HCT116 (cell line): ENCODE data around the gene SNTG2. TPM values are rescaled to one million over a fixed set of nuclear protein-coding genes. Genes with fewer than 3 reads are reported as not detected.

Experiments used
- ATAC-seq: fragments of 200-7000 bp; cut with Tn5 transposase; 2 replicates; pipeline ENCODE4 v1.9.1; 2020; ENCODE audit warnings: mild to moderate bottlenecking, moderate library complexity
- BruUV-seq: library from RNA; stranded (reverse); fragments of 400-500 nt; replicated peaks from 2 replicates; lab custom pipeline; 2021; lab: Mats Ljungman, UMichigan
- CTCF ChIA-PET: fragments of 300-600 bp; sonication (Branson Sonifier 250); formaldehyde crosslinking; loops from one replicate; lab custom pipeline; 2021; ENCODE audit warnings: antibody characterized with exemption; lab: Charles Lee
- POLR2A ChIA-PET: fragments of 300-600, 350-600 bp; sonication (Branson Sonifier 250); formaldehyde crosslinking; loops from one replicate; lab custom pipeline; 2021; ENCODE audit warnings: antibody characterized with exemption; lab: Charles Lee
- RAD21 ChIA-PET, 2 experiments: fragments of 300-600 bp; sonication (Branson Sonifier 250); formaldehyde crosslinking; loops; one replicate each; lab custom pipeline; 2023; ENCODE audit warnings: low total read pairs in 2 of 2; ENCODE audit not compliant: uncharacterized antibody in 2 of 2, unreplicated experiment in 2 of 2, low non-redundant PET in 1 of 2; lab: Charles Lee
- DNase-seq: peaks from one replicate; pipeline ENCODE4 v3.0.0-alpha.2; 2010; ENCODE audit warnings: low read depth, low spot score
- H2AFZ ChIP-seq: fragments of 200-600 bp; shearing (Covaris generic), sonication (generic); 2 replicates; pipeline ENCODE4 v1.6.1; 2017; ENCODE audit warnings: low read depth, mixed run types, mixed read lengths, antibody characterized with exemption, low read length; ENCODE audit not compliant: poor library complexity, severe bottlenecking
- H3K27ac ChIP-seq: 2 replicates; pipeline ENCODE4 v1.5.1; 2012; ENCODE audit warnings: low read depth, low read length
- H3K27me3 ChIP-seq: fragments of 200-600 bp; sonication (generic); 2 replicates; pipeline ENCODE4 v1.6.1; 2016; ENCODE audit warnings: mixed run types, low read length, mixed read lengths; ENCODE audit not compliant: insufficient read depth
- H3K36me3 ChIP-seq, 2 experiments: fragments of 200-500 bp in 1 of 2; fragments of 200-600 bp in 1 of 2; sonication (Bioruptor generic) in 1 of 2; sonication (generic) in 1 of 2; 2 replicates each; pipeline versions ENCODE4 v1.5.1 to v1.6.1; 2014 to 2016; ENCODE audit warnings: low read length in 2 of 2, inconsistent platforms in 1 of 2, mixed read lengths in 1 of 2, mixed run types in 1 of 2; ENCODE audit not compliant: insufficient read depth in 2 of 2, control insufficient read depth in 1 of 2
- H3K4me1 ChIP-seq, 2 experiments: fragments of 200-600 bp in 1 of 2; sonication (generic) in 1 of 2; 2 replicates each; pipeline versions ENCODE4 v1.5.1 to v1.6.1; 2012 to 2017; ENCODE audit warnings: low read length in 2 of 2, inconsistent platforms in 1 of 2, mild to moderate bottlenecking in 1 of 2, mixed read lengths in 1 of 2, mixed run types in 1 of 2, moderate library complexity in 1 of 2; ENCODE audit not compliant: insufficient read depth in 2 of 2, control insufficient read depth in 1 of 2
- H3K4me2 ChIP-seq: fragments of 200-600 bp; sonication (generic); 2 replicates; pipeline ENCODE4 v1.6.1; 2017; ENCODE audit warnings: mixed run types, low read length, mixed read lengths
- H3K4me3 ChIP-seq, 2 experiments: fragments of 200-600 bp in 1 of 2; sonication (generic) in 1 of 2; replicated peaks in 1 of 2; 2 replicates each; pipeline ENCODE4 v1.5.1; 2011 to 2016; ENCODE audit warnings: low read length in 2 of 2, control low read depth in 1 of 2, low read depth in 1 of 2, mild to moderate bottlenecking in 1 of 2, mixed read lengths in 1 of 2, mixed run types in 1 of 2
- H3K79me2 ChIP-seq: fragments of 200-600 bp; sonication (generic); 2 replicates; pipeline ENCODE4 v1.6.1; 2017; ENCODE audit warnings: mild to moderate bottlenecking, mixed run types, low read length, moderate library complexity, mixed read lengths; ENCODE audit not compliant: insufficient read depth
- H3K9ac ChIP-seq: fragments of 200-600 bp; sonication (generic); 2 replicates; pipeline ENCODE4 v1.6.1; 2016; ENCODE audit warnings: low read length, mixed read lengths
- H3K9me2 ChIP-seq: fragments of 200-600 bp; sonication (generic), shearing (Covaris generic); 2 replicates; pipeline ENCODE4 v1.6.1; 2017; ENCODE audit warnings: mixed run types, mild to moderate bottlenecking, moderate library complexity; ENCODE audit not compliant: insufficient read depth
- H3K9me3 ChIP-seq, 2 experiments: fragments of 200-500 bp in 1 of 2; fragments of 200-600 bp in 1 of 2; sonication (Bioruptor generic) in 1 of 2; sonication (generic) in 1 of 2; 2 replicates each; pipeline ENCODE4 v1.6.1; 2014 to 2017; ENCODE audit warnings: low read length in 2 of 2, mixed read lengths in 2 of 2, inconsistent platforms in 1 of 2, low read depth in 1 of 2, mild to moderate bottlenecking in 1 of 2, mixed run types in 1 of 2, moderate library complexity in 1 of 2; ENCODE audit not compliant: control insufficient read depth in 1 of 2, insufficient read depth in 1 of 2
- H4K20me1 ChIP-seq: fragments of 200-600 bp; sonication (generic), shearing (Covaris generic); 2 replicates; pipeline ENCODE4 v1.6.1; 2017; ENCODE audit warnings: mixed run types, mild to moderate bottlenecking, moderate library complexity; ENCODE audit not compliant: insufficient read depth
- FOSL1 ChIP-seq: IDR thresholded peaks from 2 replicates; pipeline ENCODE4 v1.6.1; 2012; ENCODE audit warnings: low read depth
- POLR2A ChIP-seq: IDR thresholded peaks from 2 replicates; pipeline ENCODE4 v1.7.0; 2011; ENCODE audit warnings: borderline replicate concordance; ENCODE audit not compliant: insufficient read depth, insufficient read length; ENCODE audit errors: extremely low read depth
- RAD21 ChIP-seq: IDR thresholded peaks from 2 replicates; pipeline ENCODE4 v1.6.1; 2012; ENCODE audit warnings: low read depth, mild to moderate bottlenecking
- SIN3A ChIP-seq: IDR thresholded peaks from 2 replicates; pipeline ENCODE4 v1.6.1; 2012; ENCODE audit warnings: low read depth
- TCF7L2 ChIP-seq: IDR thresholded peaks from 2 replicates; pipeline ENCODE4 v1.7.0; 2011; ENCODE audit warnings: borderline replicate concordance, inconsistent platforms; ENCODE audit not compliant: insufficient read depth, insufficient read length; ENCODE audit errors: extremely low read depth
- YY1 ChIP-seq: IDR thresholded peaks from 2 replicates; pipeline ENCODE4 v1.6.1; 2011; ENCODE audit warnings: low read length, low read depth, moderate library complexity, mild to moderate bottlenecking; ENCODE audit not compliant: insufficient replicate concordance; ENCODE audit errors: extremely low read depth
- ZFX ChIP-seq: fragments of 450-650 bp; IDR thresholded peaks from 2 replicates; pipeline ENCODE4 v1.6.1; 2017
- ZNF274 ChIP-seq: fragments of 200-500 bp; sonication (Bioruptor generic); IDR thresholded peaks from 2 replicates; pipeline ENCODE4 v1.6.1; 2014; ENCODE audit warnings: mild to moderate bottlenecking, low read depth, low read length, inconsistent platforms
- intact Hi-C: fragments of 100-400 bp; cut with micrococcal nuclease; formaldehyde crosslinking; loops from 2 replicates; pipeline ENCODE4 v1.10.0; 2022
- total RNA-seq: library from RNA; stranded (reverse); gene quantifications from one replicate; pipeline ENCODE4 v1.2.1, GENCODE V29; 2021; ENCODE audit not compliant: unreplicated experiment
- TF ChIP-seq, protein P1 (sequence below): IDR thresholded peaks from 2 replicates; pipeline ENCODE4 v1.6.1; 2012; ENCODE audit warnings: low read depth

SNTG2 gene
- total RNA-seq, 1 experiment from 2014 or later = not detected

DNA sequence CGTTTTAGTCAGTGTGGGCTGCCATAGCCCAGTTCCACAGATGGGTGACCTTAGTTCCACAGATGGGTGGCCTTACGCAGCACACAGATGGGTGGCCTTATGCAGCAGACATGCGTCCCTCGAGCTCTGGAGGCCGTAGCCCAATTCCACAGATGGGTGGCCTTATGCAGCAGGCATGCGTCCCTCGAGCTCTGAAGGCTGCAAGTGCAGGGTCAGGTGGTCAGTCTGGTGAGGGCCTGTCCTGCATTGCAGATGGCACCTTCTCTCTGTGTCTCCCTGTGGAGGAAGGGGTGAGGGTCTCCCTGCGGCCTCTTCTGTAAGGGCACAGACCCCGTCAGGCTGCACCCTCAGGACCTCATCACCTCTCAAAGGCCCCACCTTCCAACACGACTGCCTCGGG is 273.1 kb downstream of the SNTG2 start:
- Histone ChIP-seq H3K9me3 (no peaks in the 10 kb centered on the region), H3K27ac (no peak overlapping the region), H3K79me2 (no peaks in the 10 kb centered on the region), H3K27me3 (no peaks in the 10 kb centered on the region), H3K9ac (no peak overlapping the region), H4K20me1 (no peaks in the 10 kb centered on the region), H3K36me3 (no peaks in the 10 kb centered on the region)
- intact Hi-C loops = no loop called here
- RAD21 ChIA-PET = no interaction called here
- BruUV-seq = no TSS peak
- ATAC-seq = no peak
- POLR2A ChIA-PET = no interaction called here
- no peak for TF ChIP-seq TCF7L2
- TF ChIP-seq, protein P1, sequence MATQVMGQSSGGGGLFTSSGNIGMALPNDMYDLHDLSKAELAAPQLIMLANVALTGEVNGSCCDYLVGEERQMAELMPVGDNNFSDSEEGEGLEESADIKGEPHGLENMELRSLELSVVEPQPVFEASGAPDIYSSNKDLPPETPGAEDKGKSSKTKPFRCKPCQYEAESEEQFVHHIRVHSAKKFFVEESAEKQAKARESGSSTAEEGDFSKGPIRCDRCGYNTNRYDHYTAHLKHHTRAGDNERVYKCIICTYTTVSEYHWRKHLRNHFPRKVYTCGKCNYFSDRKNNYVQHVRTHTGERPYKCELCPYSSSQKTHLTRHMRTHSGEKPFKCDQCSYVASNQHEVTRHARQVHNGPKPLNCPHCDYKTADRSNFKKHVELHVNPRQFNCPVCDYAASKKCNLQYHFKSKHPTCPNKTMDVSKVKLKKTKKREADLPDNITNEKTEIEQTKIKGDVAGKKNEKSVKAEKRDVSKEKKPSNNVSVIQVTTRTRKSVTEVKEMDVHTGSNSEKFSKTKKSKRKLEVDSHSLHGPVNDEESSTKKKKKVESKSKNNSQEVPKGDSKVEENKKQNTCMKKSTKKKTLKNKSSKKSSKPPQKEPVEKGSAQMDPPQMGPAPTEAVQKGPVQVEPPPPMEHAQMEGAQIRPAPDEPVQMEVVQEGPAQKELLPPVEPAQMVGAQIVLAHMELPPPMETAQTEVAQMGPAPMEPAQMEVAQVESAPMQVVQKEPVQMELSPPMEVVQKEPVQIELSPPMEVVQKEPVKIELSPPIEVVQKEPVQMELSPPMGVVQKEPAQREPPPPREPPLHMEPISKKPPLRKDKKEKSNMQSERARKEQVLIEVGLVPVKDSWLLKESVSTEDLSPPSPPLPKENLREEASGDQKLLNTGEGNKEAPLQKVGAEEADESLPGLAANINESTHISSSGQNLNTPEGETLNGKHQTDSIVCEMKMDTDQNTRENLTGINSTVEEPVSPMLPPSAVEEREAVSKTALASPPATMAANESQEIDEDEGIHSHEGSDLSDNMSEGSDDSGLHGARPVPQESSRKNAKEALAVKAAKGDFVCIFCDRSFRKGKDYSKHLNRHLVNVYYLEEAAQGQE = no peak
- TF ChIP-seq RAD21 = no peak
- no peak for TF ChIP-seq ZFX
- no peak for TF ChIP-seq YY1
- no peak for TF ChIP-seq FOSL1
- TF ChIP-seq, all 23 proteins: peak for 0
- CTCF ChIA-PET = no interaction called here
- DNase-seq = no peak
- H3K9me2 ChIP-seq = no peaks in the 10 kb centered on the region
- no peak overlapping the region for H3K4me2 ChIP-seq
- no peaks in the 10 kb centered on the region for H3K4me1 ChIP-seq
- H2AFZ ChIP-seq = no peak overlapping the region
- no peak overlapping the region for H3K4me3 ChIP-seq

DNA sequence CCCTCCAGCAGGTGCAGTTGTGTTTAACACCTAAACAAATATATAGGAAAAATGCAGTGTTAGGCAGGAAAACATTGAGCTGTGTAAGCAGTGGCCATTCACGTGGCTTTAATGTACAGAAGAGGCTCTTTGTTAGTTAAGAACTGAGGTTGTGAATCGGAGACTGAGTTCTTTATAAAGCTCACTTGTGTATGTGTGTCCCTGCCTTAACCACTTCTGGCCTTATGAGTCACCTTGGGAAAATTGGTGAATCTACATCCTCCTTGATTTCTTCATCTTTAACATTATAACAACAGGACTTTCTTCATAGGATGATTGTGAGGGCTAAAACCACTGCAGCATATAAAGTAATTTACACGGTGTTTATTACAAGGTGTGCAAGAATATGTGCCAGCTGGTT is 274.3 kb downstream of the SNTG2 start:
- TF ChIP-seq SIN3A (no peak), ZNF274 (no peak), POLR2A (no peak)
- intact Hi-C loops = no loop called here
- H3K27me3 ChIP-seq = no peaks in the 10 kb centered on the region
- ChIA-PET RAD21 (no interaction called here), CTCF (no interaction called here), POLR2A (no interaction called here)
- no peaks in the 10 kb centered on the region for H4K20me1 ChIP-seq
- BruUV-seq = no TSS peak
- no peak for DNase-seq
- H3K4me3 ChIP-seq = no peak overlapping the region
- H3K79me2 ChIP-seq = no peaks in the 10 kb centered on the region
- H2AFZ ChIP-seq = no peak overlapping the region
- no peak overlapping the region for H3K9ac ChIP-seq
- no peaks in the 10 kb centered on the region for H3K9me2 ChIP-seq
- H3K4me2 ChIP-seq = no peak overlapping the region
- no peak overlapping the region for H3K27ac ChIP-seq
- H3K36me3 ChIP-seq = no peaks in the 10 kb centered on the region
- H3K9me3 ChIP-seq = no peaks in the 10 kb centered on the region
- no peaks in the 10 kb centered on the region for H3K4me1 ChIP-seq
- no peak for ATAC-seq
